Right lobe of liver (tissue), 4 donors: Measurements from ENCODE around the gene FAM3C.

Experiments used
- CTCF ChIP-seq, 4 donors: fragments of 200-600 bp in 3 of 4; fragments of 450-650 bp in 1 of 4; IDR thresholded peaks; one replicate each; pipeline versions ENCODE4 v1.5.1 to v1.8.0; 2016 to 2022; ENCODE audit warnings: antibody characterized with exemption in 4 of 4, mild to moderate bottlenecking in 2 of 4
- POLR2A ChIP-seq: fragments of 450-650 bp; IDR thresholded peaks from one replicate; pipeline ENCODE4 v1.6.1; 2017; ENCODE audit warnings: antibody characterized with exemption, mild to moderate bottlenecking
- donor health status: DM: no; HTN: no; CAD: no.
- donor health status: DM: no; HTN: no; CAD: no.
- donor health status: DM: no; HTN: yes; CAD: no.

DNA sequence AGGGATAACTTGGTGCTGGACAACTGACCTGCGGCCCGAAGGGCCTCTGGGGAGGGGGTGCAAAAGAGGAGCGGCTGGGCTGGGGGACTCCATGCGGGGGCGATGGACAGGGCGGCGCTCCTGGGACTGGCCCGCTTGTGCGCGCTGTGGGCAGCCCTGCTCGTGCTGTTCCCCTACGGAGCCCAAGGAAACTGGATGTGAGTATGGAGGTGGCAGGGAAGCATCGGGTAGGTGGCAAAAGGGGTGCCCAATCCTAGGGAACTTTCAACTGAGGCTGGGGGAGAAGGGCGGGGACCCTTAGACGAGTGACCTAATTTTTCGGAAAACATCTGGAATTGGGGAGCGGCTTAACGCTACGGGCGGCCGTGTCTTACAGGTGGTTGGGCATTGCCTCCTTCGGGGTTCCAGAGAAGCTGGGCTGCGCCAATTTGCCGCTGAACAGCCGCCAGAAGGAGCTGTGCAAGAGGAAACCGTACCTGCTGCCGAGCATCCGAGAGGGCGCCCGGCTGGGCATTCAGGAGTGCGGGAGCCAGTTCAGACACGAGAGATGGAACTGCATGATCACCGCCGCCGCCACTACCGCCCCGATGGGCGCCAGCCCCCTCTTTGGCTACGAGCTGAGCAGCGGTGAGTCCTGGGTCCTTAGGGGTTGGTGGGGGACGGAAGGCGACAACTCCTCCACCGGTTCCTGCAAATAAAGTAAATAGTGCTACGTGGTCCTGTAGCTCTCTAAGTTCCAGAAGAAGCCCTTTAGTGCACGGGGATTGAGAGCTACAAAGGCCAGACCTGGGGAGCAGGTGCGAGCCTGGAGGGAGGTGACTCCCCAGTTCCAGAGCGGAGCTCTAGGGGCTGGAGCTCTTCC, 66.7 kb downstream of the FAM3C start:
- TF ChIP-seq CTCF (IDR thresholded peaks at IDR 0.05) (no peak), POLR2A (no peak)
